ENCODE measurements around the gene FTH1. TPM values are rescaled to one million over a fixed set of nuclear protein-coding genes. Genes with fewer than 3 reads are reported as not detected.

FTH1 gene
- total RNA-seq, 2 donors from 2014 or later = 2,226 to 2,809 TPM

GRCh38 chr11:62011881-62012280 lies 44.4 kb upstream of the FTH1 start:
- no peak overlapping the region for H3K27ac ChIP-seq (ENCODE audit: low read depth, low read length)
- H3K27me3 ChIP-seq (ENCODE audit: control insufficient read depth, insufficient read depth, low read length, poor library complexity, severe bottlenecking) = no peaks in the 10 kb centered on the region
- Mint-ChIP-seq H3K27me3 (ENCODE audit: insufficient read depth) (peaks cover 5% of the 10 kb centered on the region), H3K9me3 (peaks cover 6% of the 10 kb centered on the region), H3K4me1 (no peaks in the 10 kb centered on the region), H3K4me3 (no peak overlapping the region), H3K36me3 (ENCODE audit: low read depth) (no peaks in the 10 kb centered on the region), H3K27ac (no peak overlapping the region)
- no peak overlapping the region for H3K4me3 ChIP-seq (ENCODE audit: low read length)
- no peak overlapping the region for H3K9ac ChIP-seq (ENCODE audit: extremely low read depth, low read length, poor library complexity, severe bottlenecking)
- H3K4me1 ChIP-seq (ENCODE audit: control insufficient read depth, insufficient read depth, low read length) = no peaks in the 10 kb centered on the region
- H3K9me3 ChIP-seq (ENCODE audit: control insufficient read depth, low read length) = no peaks in the 10 kb centered on the region
- 93 to 95% methylated on average over 8 to 9 of the region's 9 CpGs for WGBS, 2 experiments (ENCODE audit: insufficient coverage in 1 of 2, insufficient read length in 1 of 2)
- H3K36me3 ChIP-seq (ENCODE audit: control insufficient read depth, insufficient read depth, low read length) = no peaks in the 10 kb centered on the region
- no peak for TF ChIP-seq CTCF (conservative IDR thresholded peaks at IDR 0.05)
- no peak for DNase-seq

GRCh38 chr11:62010935-62011528 lies 43.6 kb upstream of the FTH1 start:
- no peaks in the 10 kb centered on the region for H3K27me3 ChIP-seq (ENCODE audit: control insufficient read depth, insufficient read depth, low read length, poor library complexity, severe bottlenecking)
- WGBS, 2 experiments (ENCODE audit: insufficient coverage in 1 of 2, insufficient read length in 1 of 2) = 96 to 100% methylated on average over 1 to 4 of the region's 4 CpGs
- Mint-ChIP-seq H3K27me3 (ENCODE audit: insufficient read depth) (peaks cover 5% of the 10 kb centered on the region), H3K9me3 (peaks cover 6% of the 10 kb centered on the region), H3K4me3 (no peak overlapping the region), H3K36me3 (ENCODE audit: low read depth) (no peaks in the 10 kb centered on the region), H3K4me1 (no peaks in the 10 kb centered on the region), H3K27ac (no peak overlapping the region)
- H3K9ac ChIP-seq (ENCODE audit: extremely low read depth, low read length, poor library complexity, severe bottlenecking) = no peak overlapping the region
- H3K36me3 ChIP-seq (ENCODE audit: control insufficient read depth, insufficient read depth, low read length) = no peaks in the 10 kb centered on the region
- DNase-seq = no peak
- H3K27ac ChIP-seq (ENCODE audit: low read depth, low read length) = no peak overlapping the region
- no peak overlapping the region for H3K4me3 ChIP-seq (ENCODE audit: low read length)
- H3K4me1 ChIP-seq (ENCODE audit: control insufficient read depth, insufficient read depth, low read length) = no peaks in the 10 kb centered on the region
- no peak for TF ChIP-seq CTCF (conservative IDR thresholded peaks at IDR 0.05)
- no peaks in the 10 kb centered on the region for H3K9me3 ChIP-seq (ENCODE audit: control insufficient read depth, low read length)

- WGBS, 2 experiments (ENCODE audit: insufficient coverage in 1 of 2, insufficient read length in 1 of 2) = 92% methylated on average over 1 of the region's 1 CpG; no CpG with 5 or more reads in 1 of the 2 experiments
Observed at GRCh38 chr11:62008193-62008592, 40.8 kb upstream of the FTH1 start.

More at GRCh38 chr11:62008193-62008592, 40.8 kb upstream of the FTH1 start:
- Mint-ChIP-seq H3K9me3 (peaks cover 6% of the 10 kb centered on the region), H3K27ac (no peak overlapping the region), H3K27me3 (ENCODE audit: insufficient read depth) (peaks cover 8% of the 10 kb centered on the region), H3K36me3 (ENCODE audit: low read depth) (no peaks in the 10 kb centered on the region), H3K4me3 (no peak overlapping the region), H3K4me1 (no peaks in the 10 kb centered on the region)
- Histone ChIP-seq H3K9ac (ENCODE audit: extremely low read depth, low read length, poor library complexity, severe bottlenecking) (no peak overlapping the region), H3K4me1 (ENCODE audit: control insufficient read depth, insufficient read depth, low read length) (no peaks in the 10 kb centered on the region), H3K9me3 (ENCODE audit: control insufficient read depth, low read length) (no peaks in the 10 kb centered on the region), H3K36me3 (ENCODE audit: control insufficient read depth, insufficient read depth, low read length) (no peaks in the 10 kb centered on the region), H3K4me3 (ENCODE audit: low read length) (no peak overlapping the region), H3K27me3 (ENCODE audit: control insufficient read depth, insufficient read depth, low read length, poor library complexity, severe bottlenecking) (no peaks in the 10 kb centered on the region), H3K27ac (ENCODE audit: low read depth, low read length) (no peak overlapping the region)
- TF ChIP-seq CTCF (conservative IDR thresholded peaks at IDR 0.05) = no peak
- DNase-seq = no peak

All from endodermal cell (in vitro differentiated cells).